Right lobe of liver (tissue), 4 donors: ENCODE measurements around the gene EIF2S1.

Experiments
- CTCF ChIP-seq, 4 donors: fragments of 200-600 bp in 3 of 4; fragments of 450-650 bp in 1 of 4; IDR thresholded peaks; one replicate each; pipeline versions ENCODE4 v1.5.1 to v1.8.0; 2016 to 2022; ENCODE audit warnings: antibody characterized with exemption in 4 of 4, mild to moderate bottlenecking in 2 of 4
- POLR2A ChIP-seq: fragments of 450-650 bp; IDR thresholded peaks from one replicate; pipeline ENCODE4 v1.6.1; 2017; ENCODE audit warnings: antibody characterized with exemption, mild to moderate bottlenecking
- donor health status: DM: no; HTN: no; CAD: no.
- donor health status: DM: no; HTN: no; CAD: no.
- donor health status: DM: no; HTN: yes; CAD: no.

- TF ChIP-seq POLR2A (no peak), CTCF (IDR thresholded peaks at IDR 0.05) (no peak)
These were observed 61.5 kb downstream of the EIF2S1 start for GRCh38 chr14:67421356-67422224.
